PC-9 (cell line): ENCODE data around the gene NLRP14. TPM values are rescaled to one million over a fixed set of nuclear protein-coding genes. Genes with fewer than 3 reads are reported as not detected.

Experiments used
- BruUV-seq: library from RNA; stranded (reverse); fragments of 400-500 nt; replicated peaks from 2 replicates; lab custom pipeline; 2021; lab: Mats Ljungman, UMichigan
- CTCF ChIA-PET: fragments of 300-600 bp; sonication (Branson Sonifier 250); formaldehyde crosslinking; loops from one replicate; lab custom pipeline; 2022; ENCODE audit warnings: antibody characterized with exemption; lab: Charles Lee
- POLR2A ChIA-PET: fragments of 300-600 bp; sonication (Branson Sonifier 250); formaldehyde crosslinking; loops from one replicate; lab custom pipeline; 2022; ENCODE audit warnings: antibody characterized with exemption; ENCODE audit not compliant: unreplicated experiment; lab: Charles Lee
- DNase-seq, 2 experiments: peaks; one replicate each; pipeline versions ENCODE4 v3.0.0 to v3.0.0-alpha.2; 2015 to 2022; ENCODE audit warnings: mixed read lengths in 1 of 2
- H2AFZ ChIP-seq: fragments of 200-600 bp; sonication (generic); 2 replicates; pipeline ENCODE4 v1.8.1; 2017; ENCODE audit warnings: antibody characterized with exemption
- H3F3A ChIP-seq: fragments of 200-600 bp; sonication (generic); 2 replicates; pipeline ENCODE4 v1.8.1; 2017; ENCODE audit warnings: antibody characterized with exemption, mild to moderate bottlenecking, low read depth; ENCODE audit not compliant: insufficient read depth
- H3K27ac ChIP-seq: fragments of 200-600 bp; sonication (generic); 2 replicates; pipeline ENCODE4 v1.6.1; 2016; ENCODE audit warnings: mixed run types
- H3K27me3 ChIP-seq: fragments of 200-600 bp; sonication (generic); 2 replicates; pipeline ENCODE4 v1.6.1; 2016; ENCODE audit warnings: low read depth, mixed run types; ENCODE audit not compliant: insufficient read depth
- H3K36me3 ChIP-seq: fragments of 200-600 bp; sonication (generic); 2 replicates; pipeline ENCODE4 v1.6.1; 2016; ENCODE audit warnings: low read depth, mixed run types
- H3K4me1 ChIP-seq: fragments of 200-600 bp; sonication (generic); replicated peaks from 2 replicates; pipeline ENCODE4 v1.6.1; 2016; ENCODE audit warnings: mixed run types; ENCODE audit not compliant: insufficient read depth
- H3K4me2 ChIP-seq: fragments of 200-600 bp; sonication (generic); 2 replicates; pipeline ENCODE4 v1.6.1; 2017; ENCODE audit warnings: mixed run types
- H3K4me3 ChIP-seq: fragments of 200-600 bp; sonication (generic); 2 replicates; pipeline ENCODE4 v1.6.1; 2016; ENCODE audit warnings: mixed run types
- H3K79me2 ChIP-seq: fragments of 200-600 bp; sonication (generic); 2 replicates; pipeline ENCODE4 v1.6.1; 2017; ENCODE audit warnings: low read depth, mixed run types
- H3K9me2 ChIP-seq: fragments of 200-600 bp; sonication (generic); 2 replicates; pipeline ENCODE4 v1.8.1; 2017; ENCODE audit warnings: mild to moderate bottlenecking; ENCODE audit not compliant: insufficient read depth
- H3K9me3 ChIP-seq: fragments of 200-600 bp; sonication (generic); 2 replicates; pipeline ENCODE4 v1.8.1; 2016; ENCODE audit warnings: low read depth; ENCODE audit not compliant: insufficient read depth
- H4K20me1 ChIP-seq: fragments of 200-600 bp; sonication (generic); 2 replicates; pipeline ENCODE4 v1.8.1; 2017; ENCODE audit not compliant: insufficient read depth
- CTCF ChIP-seq: fragments of 200-600 bp; sonication (generic); conservative IDR thresholded peaks from 2 replicates; pipeline ENCODE4 v1.6.1; 2017; ENCODE audit warnings: mixed run types, antibody characterized with exemption, mild to moderate bottlenecking, moderate library complexity
- EZH2 ChIP-seq: fragments of 200-600 bp; sonication (generic); IDR thresholded peaks from 2 replicates; pipeline ENCODE4 v1.8.0; 2017; ENCODE audit warnings: antibody characterized with exemption, low read depth
- intact Hi-C: fragments of 100-400 bp; cut with micrococcal nuclease; formaldehyde crosslinking; loops from one replicate; pipeline ENCODE4 v1.10.0; 2022; ENCODE audit not compliant: unreplicated experiment
- total RNA-seq: library from RNA; stranded (reverse); gene quantifications from 2 replicates; pipeline ENCODE4 v1.2.3, GENCODE V29; 2021

The NLRP14 gene
- total RNA-seq, 1 experiment from 2014 or later: not detected

DNA sequence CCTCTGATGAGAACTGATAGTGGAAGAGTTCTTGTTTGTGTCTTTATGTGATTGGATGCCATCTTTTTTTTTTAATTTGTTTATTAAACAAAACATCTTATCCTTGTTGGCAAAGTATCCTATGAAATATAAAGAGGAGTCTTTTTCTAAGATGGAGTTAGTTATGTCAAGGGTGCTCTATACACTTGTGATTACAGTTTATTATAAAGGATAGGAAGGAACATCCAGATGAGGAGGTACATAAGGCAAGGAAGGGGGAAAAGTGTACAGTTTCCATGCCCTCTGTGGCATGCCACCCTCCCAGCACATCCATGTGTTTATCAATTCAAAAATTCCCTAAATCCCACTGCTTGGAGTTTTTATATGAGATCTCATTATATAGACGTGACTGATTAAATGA, 61.2 kb downstream of the NLRP14 start:
- Histone ChIP-seq H3K79me2 (no peaks in the 10 kb centered on the region), H3K4me1 (no peaks in the 10 kb centered on the region), H3K27me3 (no peaks in the 10 kb centered on the region), H3K4me2 (no peak overlapping the region), H3K36me3 (no peaks in the 10 kb centered on the region), H2AFZ (no peak overlapping the region), H3K9me2 (no peaks in the 10 kb centered on the region), H3K27ac (no peak overlapping the region), H3F3A (no peaks in the 10 kb centered on the region), H3K9me3 (no peaks in the 10 kb centered on the region), H3K4me3 (no peak overlapping the region), H4K20me1 (no peaks in the 10 kb centered on the region)
- intact Hi-C loops: no loop called here
- TF ChIP-seq EZH2: no peak
- TF ChIP-seq CTCF: no peak
- no peak for DNase-seq
- CTCF ChIA-PET: no interaction called here
- no TSS peak for BruUV-seq
- POLR2A ChIA-PET: no interaction called here

DNA sequence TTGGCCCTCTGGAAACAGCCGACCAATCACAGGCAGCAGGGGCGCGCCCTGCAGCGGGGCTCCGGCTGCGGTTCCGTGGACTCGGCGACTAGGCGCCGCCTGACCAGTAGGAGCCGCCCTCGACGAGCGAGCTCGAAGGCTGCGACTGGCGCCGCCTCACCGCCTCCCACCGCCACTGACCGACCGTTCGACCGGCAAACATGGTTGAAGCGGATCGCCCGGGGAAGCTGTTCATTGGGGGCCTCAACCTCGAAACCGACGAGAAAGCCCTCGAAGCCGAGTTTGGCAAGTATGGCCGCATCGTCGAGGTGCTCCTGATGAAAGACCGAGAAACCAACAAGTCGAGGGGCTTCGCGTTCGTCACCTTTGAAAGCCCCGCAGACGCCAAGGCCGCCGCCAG, 68.6 kb downstream of the NLRP14 start, which contains the start of gene RBMXL2:
TSS of gene RBMXL2 (plus strand) at position 78 of the 400 bp plus-strand sequence. CDS start at position 201, 123 bp downstream.
- TF ChIP-seq CTCF: no peak
- no peak for TF ChIP-seq EZH2
- no peak for DNase-seq
- no peak within 1 kb of the TSS for H2AFZ ChIP-seq
- no peak within 1 kb of the TSS for H3K27ac ChIP-seq
- no peaks in the 10 kb centered on the region for H3K4me1 ChIP-seq
- H3K9me2 ChIP-seq: no peaks in the 10 kb centered on the region
- H3K4me2 ChIP-seq: no peak within 1 kb of the TSS
- H3K27me3 ChIP-seq: no peaks in the 10 kb centered on the region
- H3K79me2 ChIP-seq: no peaks in the 10 kb centered on the region
- intact Hi-C loops: no loop called here
- POLR2A ChIA-PET: no interaction called here
- no peaks in the 10 kb centered on the region for H3F3A ChIP-seq
- no peaks in the 10 kb centered on the region for H3K9me3 ChIP-seq
- CTCF ChIA-PET: no interaction called here
- H3K4me3 ChIP-seq: no peak within 1 kb of the TSS
- no TSS peak for BruUV-seq
- H3K36me3 ChIP-seq: no peaks in the 10 kb centered on the region
- no peaks in the 10 kb centered on the region for H4K20me1 ChIP-seq

DNA sequence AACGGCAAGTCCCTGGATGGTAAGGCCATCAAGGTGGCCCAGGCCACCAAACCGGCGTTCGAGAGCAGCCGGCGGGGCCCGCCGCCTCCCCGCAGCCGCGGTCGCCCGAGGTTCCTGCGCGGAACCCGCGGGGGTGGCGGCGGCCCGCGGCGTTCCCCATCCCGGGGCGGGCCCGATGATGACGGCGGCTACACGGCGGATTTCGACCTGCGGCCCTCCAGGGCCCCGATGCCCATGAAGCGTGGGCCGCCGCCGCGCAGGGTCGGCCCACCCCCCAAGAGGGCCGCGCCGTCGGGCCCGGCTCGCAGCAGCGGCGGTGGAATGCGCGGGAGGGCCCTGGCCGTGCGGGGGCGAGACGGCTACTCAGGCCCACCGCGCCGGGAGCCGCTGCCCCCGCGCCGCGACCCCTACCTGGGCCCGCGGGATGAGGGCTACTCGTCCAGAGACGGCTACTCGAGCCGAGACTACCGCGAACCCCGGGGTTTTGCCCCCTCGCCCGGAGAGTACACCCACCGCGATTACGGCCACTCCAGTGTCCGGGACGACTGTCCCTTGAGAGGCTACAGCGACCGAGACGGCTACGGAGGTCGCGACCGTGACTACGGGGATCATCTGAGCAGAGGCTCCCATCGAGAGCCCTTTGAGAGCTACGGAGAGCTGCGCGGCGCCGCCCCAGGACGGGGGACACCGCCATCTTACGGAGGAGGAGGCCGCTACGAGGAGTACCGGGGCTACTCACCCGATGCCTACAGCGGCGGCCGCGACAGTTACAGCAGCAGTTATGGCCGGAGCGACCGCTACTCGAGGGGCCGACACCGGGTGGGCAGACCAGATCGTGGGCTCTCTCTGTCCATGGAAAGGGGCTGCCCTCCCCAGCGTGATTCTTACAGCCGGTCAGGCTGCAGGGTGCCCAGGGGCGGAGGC, 69.3 kb downstream of the NLRP14 start:
- Histone ChIP-seq H3K9me2 (no peaks in the 10 kb centered on the region), H3K79me2 (no peaks in the 10 kb centered on the region)
- CTCF ChIA-PET: no interaction called here

More for the DNA sequence above, 69.3 kb downstream of the NLRP14 start:
- intact Hi-C loops: no loop called here
- Histone ChIP-seq H4K20me1 (no peaks in the 10 kb centered on the region), H2AFZ (no peak overlapping the region), H3K36me3 (no peaks in the 10 kb centered on the region), H3K27me3 (no peaks in the 10 kb centered on the region), H3F3A (no peaks in the 10 kb centered on the region), H3K4me3 (no peak overlapping the region), H3K4me2 (no peak overlapping the region), H3K9me3 (no peaks in the 10 kb centered on the region), H3K4me1 (no peaks in the 10 kb centered on the region), H3K27ac (no peak overlapping the region)
- DNase-seq: no peak
- TF ChIP-seq CTCF (no peak), EZH2 (no peak)
- BruUV-seq: no TSS peak
- POLR2A ChIA-PET: no interaction called here
